HG02970 (cell line): Measurements from ENCODE around the gene SLC2A5.
"Not testable (repeated sequence)": the region's sequence is repeated elsewhere in the genome, so short reads cannot be mapped to it uniquely, and the experiment has no call there.

Experiments
- ATAC-seq: cut with Tn5 transposase; IDR thresholded peaks from one replicate; pipeline ENCODE4 v1.9.1; 2021; ENCODE audit warnings: mild to moderate bottlenecking, moderate library complexity, moderate number of reproducible peaks; ENCODE audit not compliant: unreplicated experiment, low FRiP score

The SLC2A5 gene

DNA sequence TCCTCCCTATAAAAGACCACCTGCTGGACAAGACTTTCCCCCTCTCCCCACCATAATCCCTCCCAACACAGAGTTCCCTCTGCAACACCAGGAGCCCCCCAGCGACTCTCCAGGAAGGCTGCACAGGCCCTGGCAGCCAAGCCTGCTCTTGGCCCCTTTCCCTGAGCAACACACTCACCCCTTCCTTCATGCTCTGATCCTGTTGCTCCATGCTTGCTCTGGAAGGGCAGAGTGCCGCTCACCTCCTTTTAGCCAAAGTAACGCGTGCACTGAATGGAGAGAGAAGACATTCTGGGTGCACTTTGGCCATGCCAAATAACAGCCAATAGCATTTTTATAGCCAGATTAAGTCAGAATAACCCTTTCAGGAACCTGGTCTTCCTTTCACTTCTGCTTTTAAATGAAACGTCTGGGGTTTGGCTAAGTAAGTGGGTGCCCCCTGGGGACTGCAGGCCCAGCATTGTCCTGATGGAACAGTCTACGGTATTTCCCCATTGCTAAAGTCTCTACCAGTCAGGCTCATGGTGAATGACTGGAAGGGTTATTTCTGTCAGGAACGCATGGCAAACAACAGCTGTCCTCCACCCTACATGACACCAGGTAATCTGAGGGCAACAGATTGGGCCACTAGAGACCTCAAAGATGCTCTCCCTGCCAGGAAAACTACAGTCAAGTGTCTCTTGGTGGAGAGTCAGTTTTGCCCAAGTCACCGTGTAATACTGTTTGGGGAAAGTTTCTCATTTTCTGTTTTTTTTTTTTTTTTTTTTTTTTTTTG is at the start of gene SLC2A5:
SLC2A5 (minus strand) TSS at position 310 of the 775 bp plus-strand sequence; CDS start at position 211, 99 bp downstream.
- ATAC-seq = peak; percentile 81

GRCh38 chr1:9118186-9118585 is 48.8 kb upstream of the SLC2A5 start:
- no peak for ATAC-seq

DNA sequence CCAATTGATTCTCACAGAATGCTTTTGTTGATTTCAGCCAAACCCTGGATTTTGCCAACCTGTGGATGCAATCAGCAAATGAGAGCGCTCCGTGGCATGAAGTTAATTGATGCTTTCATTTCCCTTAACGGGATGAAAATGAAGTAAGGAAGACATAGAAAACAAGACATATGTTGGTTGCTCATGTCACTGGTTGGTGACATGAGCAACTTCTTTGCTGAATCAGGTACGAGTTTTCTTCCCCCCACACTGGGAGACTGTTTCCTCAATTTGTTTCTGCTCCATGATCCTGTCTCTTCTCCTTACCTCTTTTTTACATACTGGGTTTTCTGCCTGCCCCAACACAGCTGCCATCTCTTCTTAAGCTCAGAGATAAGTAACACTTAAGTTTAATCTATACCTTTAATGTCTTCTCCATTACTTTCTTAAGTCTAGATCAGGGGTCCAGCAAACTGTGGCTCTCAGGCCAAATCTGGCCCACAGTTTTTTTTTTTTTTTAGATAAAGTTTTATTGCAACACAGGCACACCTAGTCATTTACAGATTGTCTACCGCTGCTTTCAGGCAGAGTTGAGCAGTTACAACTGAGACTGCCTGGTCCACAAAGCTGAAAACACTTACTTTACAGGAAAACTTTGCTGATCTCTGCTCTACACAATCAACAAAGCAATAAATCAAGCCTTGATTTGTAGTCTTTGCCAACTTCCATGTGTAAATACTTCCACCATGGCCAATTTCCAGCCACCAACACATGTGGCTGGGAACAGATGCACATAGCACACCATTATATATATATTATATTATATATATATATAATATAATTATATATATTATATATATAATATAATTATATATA is 46.1 kb upstream of the SLC2A5 start:
- no peak for ATAC-seq

GRCh38 chr1:9112961-9113880 is 43.8 kb upstream of the SLC2A5 start:
- no peak for ATAC-seq

- ATAC-seq = no peak
Measured at GRCh38 chr1:9111957-9112356, 42.5 kb upstream of the SLC2A5 start.

- ATAC-seq = no peak
Measured at GRCh38 chr1:9111357-9111691, 41.9 kb upstream of the SLC2A5 start.

GRCh38 chr1:9110669-9111356 is 41.4 kb upstream of the SLC2A5 start:
- ATAC-seq = no peak

GRCh38 chr1:9108056-9108665 is 38.7 kb upstream of the SLC2A5 start:
- no peak for ATAC-seq

- ATAC-seq = no peak
Measured at GRCh38 chr1:9107136-9107535, 37.7 kb upstream of the SLC2A5 start.

DNA sequence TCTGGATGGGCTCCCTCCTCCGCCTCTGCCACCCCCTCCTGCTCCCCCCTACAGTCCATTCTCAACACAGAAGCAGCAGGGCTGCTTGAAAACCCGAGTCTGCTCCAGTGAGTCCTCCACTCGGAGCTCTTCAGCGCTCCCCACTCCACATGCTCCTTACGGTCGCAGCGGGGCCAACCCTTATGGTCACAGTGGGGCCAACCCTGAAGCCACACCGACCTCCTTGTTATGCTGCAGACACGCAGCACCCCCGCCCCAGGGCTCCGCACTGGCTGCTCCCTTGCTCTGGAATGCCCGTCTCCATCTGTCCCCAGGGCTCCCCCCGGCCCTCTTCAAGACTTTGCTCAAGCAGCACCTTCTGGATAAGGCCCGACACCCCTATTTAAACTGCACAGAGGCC is 36.9 kb upstream of the SLC2A5 start:
- ATAC-seq = no peak

GRCh38 chr1:9105336-9105867 is 36.0 kb upstream of the SLC2A5 start:
- no peak for ATAC-seq

GRCh38 chr1:9101510-9102146 is 32.2 kb upstream of the SLC2A5 start:
- no peak for ATAC-seq

DNA sequence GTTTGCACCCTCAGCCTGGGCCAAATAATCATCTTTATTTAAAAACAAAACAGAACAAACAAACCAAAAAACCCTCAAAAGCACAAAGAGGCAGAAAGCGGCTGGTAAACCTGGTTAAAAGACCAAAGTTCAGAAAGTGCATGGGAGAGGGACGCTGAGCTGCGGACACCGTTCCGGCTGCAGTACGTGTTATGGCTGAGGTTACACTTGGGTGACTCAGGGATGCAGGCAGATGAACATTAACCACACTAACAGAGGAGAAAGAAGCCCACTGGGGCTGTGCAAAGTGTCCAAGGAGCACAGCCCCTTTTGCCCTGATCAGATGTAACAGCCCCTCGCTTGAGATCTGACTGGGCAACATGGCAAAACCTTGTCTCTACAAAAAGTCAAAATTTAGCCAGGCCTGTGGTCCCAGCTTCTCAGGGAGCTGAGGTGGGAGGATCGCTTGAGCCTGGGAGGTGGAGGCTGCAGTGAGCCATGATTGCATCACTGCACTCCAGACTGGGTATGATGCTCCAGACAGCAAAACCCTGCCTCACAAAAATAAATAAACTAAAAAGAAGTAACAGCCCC is 31.1 kb upstream of the SLC2A5 start:
- ATAC-seq = no peak

GRCh38 chr1:9099555-9099954 is 30.1 kb upstream of the SLC2A5 start:
- no peak for ATAC-seq

- no peak for ATAC-seq
Measured at GRCh38 chr1:9097947-9098705, 28.7 kb upstream of the SLC2A5 start.

DNA sequence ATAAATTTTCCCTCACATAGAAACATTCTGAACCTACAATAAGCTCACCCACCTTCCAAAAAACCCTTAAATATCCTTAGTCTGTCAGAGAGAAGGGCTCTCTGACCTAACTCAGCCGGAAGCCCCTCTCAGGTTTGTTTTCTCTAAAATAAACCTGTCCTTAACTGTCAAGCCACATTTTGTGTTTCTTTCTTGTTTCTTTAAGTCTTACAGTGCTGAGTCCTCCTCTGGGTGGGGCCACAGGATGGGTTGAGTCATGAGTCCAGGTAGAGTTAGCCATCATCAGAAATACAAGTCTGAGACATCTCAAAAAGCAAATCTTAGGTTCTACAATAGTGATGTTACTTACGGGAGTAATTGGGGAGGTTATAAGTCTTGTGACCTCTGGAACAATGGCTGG is 26.4 kb upstream of the SLC2A5 start:
- ATAC-seq = no peak

DNA sequence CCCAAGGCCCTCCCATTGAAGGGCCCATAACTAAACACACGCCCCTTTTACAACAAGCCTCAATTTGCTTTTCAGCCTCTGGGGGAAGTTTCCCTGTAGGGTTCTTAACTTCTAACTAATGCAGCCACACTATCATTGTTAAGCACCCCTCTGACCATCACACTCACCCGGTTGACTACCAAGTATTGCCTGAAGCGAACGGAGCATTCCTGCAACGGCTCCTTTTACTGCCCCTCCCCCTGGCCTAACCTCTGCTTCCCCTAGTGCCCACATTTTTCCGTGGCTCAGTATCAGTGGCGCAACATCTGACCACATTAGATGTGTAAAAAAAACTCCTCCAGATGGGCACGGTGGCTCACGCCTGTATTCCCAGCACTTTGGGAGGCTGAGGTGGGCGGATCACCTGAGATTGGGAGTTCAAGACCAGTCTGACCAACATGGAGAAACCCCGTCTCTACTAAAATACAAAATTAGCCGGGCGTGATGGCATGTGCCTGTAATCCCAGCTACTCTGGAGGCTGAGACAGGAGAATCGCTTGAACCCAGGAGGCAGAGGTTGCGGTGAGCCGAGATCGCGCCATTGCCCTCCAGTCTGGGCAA is 24.7 kb upstream of the SLC2A5 start:
- ATAC-seq = not testable (repeated sequence)

GRCh38 chr1:9093581-9093980 is 24.1 kb upstream of the SLC2A5 start:
- ATAC-seq = no peak
